ENCODE results near the gene PCLAF.
"Not testable (repeated sequence)": the region's sequence is repeated elsewhere in the genome, so short reads cannot be mapped to it uniquely, and the experiment has no call there.

The PCLAF gene, protein sequence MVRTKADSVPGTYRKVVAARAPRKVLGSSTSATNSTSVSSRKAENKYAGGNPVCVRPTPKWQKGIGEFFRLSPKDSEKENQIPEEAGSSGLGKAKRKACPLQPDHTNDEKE

DNA sequence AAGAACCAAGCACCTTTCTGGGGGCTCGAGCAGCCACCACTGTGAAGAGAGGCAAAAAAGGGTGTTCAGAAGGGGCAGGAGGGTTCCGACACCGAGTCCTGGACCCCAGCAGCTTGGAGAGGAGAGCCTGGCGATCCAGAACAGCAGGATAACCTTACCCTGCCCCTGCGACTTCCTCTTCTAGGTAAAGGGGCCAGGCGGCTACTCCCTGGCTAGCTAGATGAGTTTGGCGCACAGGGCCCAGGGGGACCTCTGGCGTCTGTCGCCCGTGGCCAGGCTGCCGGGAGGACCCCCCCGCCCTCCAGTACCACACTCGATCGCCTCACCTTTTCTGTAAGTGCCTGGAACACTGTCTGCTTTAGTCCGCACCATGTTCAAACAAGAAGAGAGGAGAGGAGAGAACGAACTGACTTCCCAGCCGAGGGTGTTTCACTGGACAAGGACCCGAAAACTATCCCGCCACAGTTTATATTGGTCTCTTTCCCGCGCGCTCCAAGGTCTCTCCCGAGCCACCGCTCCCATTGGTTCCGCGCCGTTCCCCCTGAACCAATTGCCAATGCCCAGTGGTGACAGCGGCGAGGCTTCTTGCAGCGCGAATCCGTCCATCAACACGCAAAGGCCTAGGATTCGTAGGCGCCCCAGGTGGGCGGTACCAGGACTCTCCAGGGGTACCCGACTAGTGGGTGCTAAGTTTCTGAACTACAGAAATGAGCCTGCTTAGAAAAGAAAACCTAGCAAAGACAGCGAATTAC lies at the start of gene PCLAF:
PCLAF (minus strand) TSS at position 442 of the 752 bp plus-strand sequence; CDS start at position 372, 70 bp downstream.
- peak; percentile 57 for FAIRE-seq

DNA sequence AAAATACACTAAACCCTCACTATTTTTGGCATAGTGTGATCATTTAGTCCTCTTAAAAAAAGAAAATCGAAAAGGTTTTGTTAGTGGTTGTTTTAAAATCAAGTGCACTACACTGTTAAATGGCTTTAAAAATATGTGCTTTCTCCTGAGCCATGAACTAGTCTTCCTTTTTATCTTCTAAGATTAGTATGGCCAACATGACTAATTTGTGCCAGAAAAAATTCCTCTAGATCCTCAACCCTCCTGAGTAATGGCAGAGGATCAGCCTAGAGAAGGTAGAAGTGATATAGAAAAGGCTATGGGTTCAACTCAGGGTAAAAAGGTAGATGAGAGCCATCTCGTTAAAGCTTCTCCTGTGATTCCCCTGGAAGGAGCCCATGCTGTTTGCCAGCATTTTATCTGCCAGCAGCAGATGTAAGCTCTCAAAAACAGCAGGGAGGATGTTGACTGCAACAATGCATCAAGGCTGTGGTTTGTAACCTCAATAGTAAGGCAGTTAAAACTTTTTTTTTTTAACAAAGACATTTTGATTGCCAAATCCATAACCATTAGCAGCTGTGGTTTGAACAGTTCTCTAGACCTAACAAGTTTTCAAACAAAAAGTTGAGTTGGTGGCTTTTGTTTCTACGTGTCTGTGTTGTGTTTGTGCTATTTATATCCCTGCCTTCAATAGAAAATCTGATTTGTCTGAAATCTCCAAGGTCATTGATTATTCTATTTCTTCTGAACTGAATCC lies 48.9 kb upstream of the PCLAF start:
- FAIRE-seq, result no peak

DNA sequence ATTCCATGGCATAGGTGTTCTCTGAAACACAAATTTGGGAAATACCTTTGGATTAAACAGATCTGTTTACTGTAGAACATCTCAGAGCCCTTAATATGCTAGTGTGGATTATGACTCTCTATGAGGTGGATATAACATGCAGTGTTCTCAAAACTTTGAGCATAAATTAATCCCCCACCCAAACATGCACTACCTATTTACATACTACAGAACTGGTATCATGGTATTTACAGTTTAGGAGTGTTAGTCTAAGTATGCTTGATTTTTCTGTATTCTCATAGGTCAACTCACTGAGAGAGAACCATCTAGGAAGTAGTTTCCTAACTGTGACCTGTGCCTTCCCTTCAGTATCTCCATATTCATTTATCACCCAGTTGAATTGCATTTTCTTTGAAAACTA lies 48.2 kb upstream of the PCLAF start:
- no peak for FAIRE-seq

DNA sequence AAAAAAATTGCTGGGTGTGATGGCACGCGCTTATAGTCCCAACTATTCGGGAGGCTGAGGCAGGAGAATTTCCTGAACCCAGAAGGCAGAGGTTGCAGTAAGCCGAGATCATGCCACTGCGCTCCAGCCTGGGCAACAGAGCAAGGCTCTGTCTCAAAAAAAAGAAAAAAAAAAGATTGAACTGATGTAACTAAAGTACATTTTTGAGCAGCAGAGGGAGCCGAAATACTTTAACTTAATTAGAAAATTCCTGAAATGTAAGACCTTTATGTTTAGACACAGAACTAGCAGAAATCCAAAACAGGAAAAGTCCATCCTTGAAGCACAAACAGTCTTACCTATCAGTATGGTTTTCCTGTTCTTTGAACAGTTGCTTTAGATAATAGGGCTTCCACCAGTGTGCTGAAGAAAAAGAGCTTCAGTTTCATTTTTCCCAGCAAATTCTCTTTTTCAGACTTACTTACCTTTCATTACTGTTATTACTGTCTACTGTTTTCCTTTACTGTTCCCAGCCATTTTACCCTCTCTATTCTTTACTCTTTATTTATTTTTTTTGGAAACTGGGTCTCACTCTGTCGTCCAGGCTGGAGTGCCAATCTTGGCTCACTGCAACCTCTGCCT lies 45.7 kb upstream of the PCLAF start:
- FAIRE-seq, result no peak

DNA sequence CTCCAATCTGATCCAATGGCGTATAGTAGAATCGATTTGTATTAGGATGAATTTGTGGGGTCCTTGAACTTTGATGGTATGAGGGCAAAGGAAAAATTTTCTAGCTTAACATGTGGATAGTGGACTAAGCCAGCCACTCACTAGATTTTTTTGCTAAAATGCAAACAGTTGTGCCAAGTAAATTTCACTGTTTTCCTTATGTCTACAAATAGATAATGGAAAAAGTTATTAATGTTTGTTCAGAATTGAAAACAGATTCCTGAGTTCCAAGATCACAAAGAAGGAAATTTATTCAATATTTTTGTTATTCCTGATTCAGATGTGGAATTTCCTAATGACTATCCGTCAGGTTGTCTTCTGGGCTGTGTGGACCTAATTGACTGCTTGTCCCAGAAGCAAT lies 44.0 kb upstream of the PCLAF start:
- no peak for FAIRE-seq

DNA sequence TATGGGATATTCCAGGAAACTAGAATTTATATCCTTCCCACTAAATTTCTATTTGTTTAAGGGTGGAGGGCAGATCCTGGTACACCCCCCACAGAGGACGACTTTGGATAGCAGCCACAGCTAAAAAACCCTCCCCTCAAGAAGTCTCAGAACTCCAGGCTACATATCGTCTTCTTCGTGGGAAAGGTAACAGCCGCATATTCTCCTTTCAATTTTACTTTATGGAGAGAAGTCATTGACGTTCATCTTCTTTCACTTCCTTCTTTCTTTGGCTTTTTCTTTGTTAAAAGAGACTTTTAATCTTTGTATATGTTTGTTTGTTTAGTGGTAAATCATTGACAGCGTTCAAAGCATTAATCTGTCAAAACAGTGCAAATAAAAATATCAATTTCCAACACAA lies 42.7 kb upstream of the PCLAF start:
- no peak for FAIRE-seq

DNA sequence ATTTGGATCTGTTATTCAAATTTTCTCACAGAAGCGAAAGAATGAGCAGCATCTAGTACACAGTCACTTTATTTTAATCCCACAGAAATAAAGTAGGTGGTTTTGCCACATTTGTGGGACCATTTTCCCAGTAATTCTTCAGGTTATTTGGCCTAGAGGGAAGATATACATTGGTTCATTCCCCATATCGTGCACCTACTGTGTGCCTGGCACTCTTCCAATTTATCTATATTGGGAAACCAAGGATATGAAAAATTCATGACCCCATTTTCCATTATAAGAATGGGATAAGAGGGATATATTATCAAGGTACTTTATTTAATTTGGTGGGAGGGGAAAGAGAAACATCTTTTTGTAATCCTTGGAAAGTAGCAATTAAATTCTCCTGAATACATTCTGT lies 41.5 kb upstream of the PCLAF start:
- no peak for FAIRE-seq

DNA sequence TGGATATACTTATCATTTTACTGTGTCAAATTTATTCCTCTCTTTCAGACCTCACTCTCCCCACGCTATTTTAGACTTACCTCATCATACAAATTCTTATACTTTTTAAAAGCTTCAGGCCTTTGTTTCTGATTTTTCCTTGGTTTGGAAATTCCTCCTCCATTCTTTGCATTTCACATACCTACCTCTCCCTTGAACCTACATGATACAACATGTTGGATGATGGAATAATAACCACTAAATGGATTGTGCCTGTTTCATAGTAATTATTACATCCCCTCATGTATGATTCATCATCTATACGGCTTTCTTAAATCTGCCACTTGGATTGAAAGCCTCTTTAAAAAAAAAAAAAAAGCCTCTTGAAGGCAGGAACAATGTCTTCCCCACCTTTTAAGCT lies 31.0 kb upstream of the PCLAF start:
- no peak for FAIRE-seq

DNA sequence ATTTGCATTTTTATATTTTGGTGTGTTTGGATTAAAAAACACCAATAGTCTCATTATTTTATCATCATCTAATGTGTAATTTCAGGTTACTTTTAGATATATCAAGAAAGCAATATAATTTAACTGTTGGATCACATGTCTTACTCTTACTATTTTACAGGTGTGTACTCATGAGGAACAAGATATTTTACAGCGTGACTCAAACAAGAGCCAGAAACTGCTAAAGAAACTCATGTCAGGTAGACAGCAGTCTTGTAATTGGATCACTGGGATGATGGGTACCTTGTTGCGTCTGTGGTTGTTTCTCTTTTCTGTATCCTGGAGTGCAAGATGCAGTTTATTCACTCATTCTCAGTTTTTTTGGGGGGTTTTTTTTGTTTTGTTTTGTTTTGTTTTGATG lies 19.3 kb upstream of the PCLAF start:
- no peak for FAIRE-seq

DNA sequence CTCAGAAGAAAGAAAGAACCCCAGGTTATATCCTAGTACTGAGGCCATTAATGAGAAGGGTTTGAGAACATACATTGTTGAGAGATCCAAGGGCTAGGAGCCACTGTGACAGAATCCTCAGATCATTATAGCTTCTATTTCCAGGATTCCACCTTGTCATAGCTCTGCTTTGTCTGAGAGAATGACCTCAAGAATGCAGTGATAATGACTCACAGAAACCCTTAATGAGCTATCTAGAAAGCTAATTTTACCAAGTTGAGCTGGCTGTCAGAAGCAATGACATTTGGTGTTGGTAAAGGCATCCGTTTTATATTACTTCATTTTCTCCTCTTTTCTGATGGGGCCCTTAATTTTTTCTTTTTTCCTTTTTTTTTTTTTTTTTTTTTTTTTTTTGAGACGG lies 17.3 kb upstream of the PCLAF start:
- FAIRE-seq, result no peak

DNA sequence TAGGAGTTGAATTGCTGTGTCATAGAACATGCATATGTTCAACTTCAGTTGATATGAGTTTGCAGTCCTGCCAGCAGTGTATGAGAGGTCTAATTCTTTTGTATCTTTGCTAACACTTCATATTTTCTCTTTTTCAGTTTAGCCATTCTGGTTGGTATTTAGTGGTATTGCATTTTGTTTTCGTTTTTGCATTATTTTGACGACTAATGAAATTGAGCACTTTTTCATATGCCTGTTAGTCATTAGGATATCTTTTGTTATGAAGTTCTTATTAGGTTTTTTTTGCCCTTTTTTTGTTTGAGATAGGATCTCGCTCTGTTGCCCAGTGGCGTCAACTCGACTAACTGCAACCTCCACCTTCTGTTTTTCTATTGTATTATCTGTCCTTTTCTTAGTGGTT lies 15.5 kb upstream of the PCLAF start:
- FAIRE-seq, result no peak

DNA sequence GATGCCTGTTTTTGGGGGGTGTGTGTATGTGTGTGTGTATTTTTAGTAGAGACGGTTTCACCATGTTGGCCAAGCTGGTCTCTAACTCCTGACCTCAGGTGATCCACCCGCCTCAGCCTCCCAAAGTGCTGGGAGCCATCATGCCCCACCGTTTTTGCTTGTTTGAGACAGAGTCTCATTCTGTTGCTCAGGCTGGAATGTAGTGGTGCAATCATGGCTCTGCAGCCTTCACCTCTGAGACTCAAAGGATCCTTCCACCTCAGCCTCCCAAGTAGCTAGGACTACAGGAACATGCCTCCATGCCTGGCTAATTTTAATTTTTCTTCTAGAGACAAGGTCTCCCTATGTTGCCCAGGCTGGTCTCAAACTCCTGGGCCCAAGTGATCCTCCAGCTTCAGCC lies 11.2 kb upstream of the PCLAF start:
- FAIRE-seq, result not testable (repeated sequence)

DNA sequence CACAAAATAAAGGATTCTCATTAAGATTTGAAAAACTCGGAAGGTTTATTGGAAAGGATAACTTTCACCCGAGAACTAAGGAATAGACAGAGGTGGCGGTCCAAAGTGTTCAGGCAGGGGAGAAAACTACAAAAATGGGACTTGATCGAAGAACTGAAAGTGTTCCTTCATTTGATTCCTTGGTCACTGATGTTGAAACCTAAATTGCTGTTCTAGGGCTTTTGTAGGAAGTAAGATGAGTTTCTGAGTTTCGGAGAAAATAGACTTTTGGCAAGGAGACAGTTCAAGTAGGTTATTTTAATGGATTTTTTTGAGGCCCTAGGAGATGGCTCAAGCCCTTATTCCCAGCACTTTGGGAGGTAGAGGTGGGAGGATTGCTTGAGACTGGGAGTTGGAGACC lies 7.8 kb upstream of the PCLAF start:
- no peak for FAIRE-seq

DNA sequence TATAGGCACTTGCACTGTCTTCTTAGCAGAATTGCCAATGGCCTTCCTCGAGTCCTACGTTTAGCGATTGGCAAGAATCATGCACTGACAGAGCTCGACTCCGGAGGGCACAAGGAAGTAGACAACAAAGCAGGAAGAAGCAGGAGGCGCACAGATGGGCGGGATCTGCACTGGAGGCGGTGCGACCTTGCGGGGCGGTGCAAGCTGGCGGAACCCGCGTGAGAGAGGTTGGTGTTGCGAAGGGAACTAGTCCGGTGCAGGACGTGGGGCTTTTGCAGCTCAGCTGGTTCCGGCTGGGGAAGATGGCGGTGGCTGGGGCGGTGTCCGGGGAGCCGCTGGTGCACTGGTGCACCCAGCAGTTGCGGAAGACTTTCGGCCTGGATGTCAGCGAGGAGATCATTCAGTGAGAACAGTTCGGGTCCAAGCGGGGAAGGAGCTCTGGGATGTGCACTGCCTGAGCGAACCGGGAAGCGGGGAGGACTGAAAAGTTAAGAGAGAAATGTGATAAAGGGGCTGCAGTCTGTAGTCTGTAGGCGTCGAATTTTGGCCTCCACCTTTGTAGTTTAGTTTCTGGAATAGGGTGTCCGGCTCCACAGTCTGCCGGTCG lies 6.4 kb upstream of the PCLAF start, which contains the start of gene TRIP4:
TRIP4 (plus strand) TSS at position 275 of the 607 bp plus-strand sequence; CDS start at position 303, 28 bp downstream.
- FAIRE-seq, result peak; percentile 74

DNA sequence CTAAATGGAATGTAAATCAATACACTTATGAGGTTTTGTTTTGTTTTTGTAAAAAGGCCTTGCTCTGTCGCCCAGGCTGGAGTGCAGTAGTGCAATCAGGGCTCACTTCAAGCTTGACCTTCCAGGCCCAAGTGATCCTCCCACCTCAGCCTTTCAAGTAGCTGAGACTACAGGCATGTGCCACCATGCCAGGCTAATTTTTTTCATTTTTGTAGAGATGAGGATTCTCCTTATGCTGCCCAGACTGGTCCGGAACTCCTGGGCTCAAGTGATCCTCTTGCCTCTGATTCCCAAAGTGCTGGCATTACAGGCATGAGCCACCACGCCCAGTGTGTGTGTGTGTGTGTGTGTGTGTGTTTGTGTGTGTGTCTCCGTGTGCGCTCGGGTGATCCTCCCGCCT lies 5.0 kb upstream of the PCLAF start:
- no peak for FAIRE-seq

DNA sequence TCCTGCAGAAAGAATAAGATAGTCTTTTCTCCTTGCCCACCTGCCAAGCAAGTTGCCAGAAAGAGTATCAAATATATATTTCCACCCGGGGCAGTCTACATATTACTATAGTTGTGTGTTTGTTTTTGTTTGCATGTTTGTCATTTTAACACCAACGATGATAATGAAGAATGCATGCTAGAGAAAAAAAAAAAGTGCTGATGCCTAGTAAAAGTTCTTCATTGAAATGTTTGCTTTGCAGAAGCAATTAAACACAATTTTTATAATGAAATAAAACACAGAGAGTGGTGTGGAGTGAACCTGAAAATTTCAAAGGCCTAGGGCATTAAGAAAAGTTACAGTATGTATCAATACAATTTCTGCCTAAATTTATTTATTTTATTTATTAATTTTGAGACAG lies 2.5 kb upstream of the PCLAF start:
- FAIRE-seq, result no peak

DNA sequence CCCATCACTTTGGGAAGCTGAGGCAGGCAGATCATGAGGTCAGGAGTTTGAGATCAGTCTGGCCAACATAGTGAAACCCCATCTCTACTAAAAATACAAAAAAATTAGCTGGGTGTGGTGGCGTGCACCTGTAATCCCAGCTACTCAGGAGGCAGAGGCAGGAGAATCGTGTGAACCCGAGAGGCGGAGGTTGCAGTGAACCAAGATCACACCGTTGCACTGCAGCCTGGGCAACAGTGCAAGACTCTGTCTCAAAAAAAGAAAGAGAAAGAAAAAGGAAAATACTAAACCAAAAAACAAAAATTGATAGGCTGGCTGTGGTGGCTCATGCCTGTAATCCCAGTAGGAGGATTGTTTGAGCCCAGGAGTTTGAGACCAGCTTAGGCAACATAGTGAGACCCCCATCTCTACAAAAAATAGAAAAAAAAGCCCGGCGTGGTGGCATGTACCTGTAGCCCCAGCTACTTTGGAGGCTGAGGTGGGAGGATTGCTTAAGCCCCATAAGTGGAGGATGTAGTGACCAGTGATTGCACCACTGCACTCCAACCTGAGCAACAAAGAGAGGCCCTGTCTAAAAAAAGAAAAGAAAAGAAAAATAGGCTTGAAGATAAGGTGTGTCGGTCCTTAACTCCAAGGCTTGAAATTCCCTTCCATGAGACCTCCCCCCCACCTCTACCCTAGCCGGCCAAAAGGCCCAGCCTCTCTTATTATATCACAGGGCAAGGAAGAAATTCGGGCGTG lies 941 bp downstream of the PCLAF start:
- FAIRE-seq, result not testable (repeated sequence)

DNA sequence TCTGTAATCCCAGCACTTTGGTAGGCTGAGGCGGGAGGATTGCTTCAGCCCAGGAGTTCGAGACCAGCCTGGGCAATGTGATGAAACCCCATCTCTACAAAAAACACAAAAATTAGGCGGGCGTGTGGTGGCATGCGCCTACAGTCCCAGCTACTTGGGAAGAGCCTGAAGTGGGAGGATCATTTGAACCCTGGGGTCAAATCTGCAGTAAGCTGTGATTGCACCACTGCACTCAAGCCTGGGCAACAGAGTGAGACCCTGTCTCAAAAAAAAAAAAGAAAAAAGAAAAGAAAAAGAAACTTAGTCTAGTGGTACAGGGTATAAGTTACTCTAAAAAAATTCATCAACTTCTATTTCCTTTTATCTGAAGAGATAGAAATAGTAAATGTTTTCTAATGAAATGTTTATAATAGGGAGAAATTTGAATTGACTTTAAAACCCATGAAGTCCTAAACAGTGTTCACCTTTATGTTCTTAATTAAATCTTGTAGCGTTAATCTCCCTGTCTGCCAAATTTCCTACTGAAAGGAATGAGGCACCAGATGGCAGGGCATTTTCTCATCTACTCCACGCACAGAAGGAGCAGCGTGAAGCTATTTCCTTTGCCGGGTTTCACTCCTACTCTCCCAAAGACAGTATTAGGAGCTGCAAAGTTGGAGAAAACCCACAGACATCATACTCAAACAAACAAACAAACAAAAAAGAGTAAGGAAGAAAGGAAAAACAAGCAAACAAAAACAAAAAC lies 1.9 kb downstream of the PCLAF start:
- FAIRE-seq, result no peak

DNA sequence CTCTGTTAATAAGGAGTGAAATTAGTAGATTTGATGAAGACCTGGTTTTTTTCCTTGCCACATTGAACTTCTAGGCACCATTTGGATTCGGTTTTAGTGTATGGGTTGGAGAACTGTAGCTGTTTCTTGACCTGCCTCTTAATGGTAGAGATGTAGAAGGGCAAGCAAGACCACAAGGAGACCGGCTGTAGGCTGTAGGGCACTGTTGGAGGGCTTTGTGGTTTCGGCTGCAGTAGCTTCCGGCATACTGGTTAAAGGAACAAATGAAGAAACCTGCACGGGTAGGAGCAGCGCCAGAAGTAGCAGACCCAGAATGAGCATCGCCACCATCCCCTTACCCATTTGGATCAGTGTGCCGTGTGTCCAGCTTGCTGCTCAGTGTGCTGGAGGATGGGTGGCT lies 7.9 kb downstream of the PCLAF start:
- FAIRE-seq, result no peak

DNA sequence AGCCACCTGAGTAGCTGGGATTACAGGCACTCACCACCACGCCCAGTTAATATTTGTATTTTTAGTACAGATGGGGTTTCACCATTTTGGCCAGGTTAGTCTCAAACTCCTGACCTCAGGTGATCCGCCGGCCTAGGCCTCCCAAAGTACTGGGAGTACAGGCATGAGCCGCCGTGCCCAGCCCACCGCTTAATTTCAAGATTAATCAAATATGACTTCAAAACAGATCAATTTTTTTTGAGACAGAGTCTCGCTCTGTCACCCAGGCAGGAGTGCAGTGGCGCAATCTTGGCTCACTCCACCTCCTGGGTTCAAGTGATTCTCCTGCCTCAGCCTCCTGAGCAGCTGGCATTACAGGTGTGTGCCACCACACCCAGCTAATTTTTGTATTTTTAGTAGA lies 9.9 kb downstream of the PCLAF start:
- FAIRE-seq, result not testable (repeated sequence)

DNA sequence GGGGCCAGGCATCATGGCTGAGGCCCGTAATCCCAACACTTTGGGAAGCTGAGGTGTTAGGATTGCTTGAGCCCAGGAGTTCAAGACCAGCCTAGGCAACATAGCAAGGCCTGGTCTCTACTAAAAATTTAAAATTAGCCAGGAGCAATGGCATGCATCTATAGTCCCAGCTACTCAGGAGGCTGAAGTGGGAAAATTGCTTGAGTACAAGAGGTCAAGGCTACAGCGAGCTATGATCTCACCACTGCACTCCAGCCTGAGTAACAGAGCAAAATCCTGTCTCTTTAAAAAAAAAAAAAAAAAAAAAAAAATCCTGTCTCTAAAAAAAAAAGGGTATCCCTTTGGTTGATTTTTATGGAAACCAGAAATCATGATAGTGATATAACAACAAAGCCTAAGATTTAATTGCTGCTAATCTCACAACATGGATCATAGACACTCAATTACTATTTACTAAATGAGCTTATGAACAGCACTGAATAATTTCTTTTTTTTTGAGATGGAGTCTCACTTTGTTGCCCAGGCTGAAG lies 12.1 kb downstream of the PCLAF start:
- no peak for FAIRE-seq

Measured in colon (tissue), 2 donors.